Heart left ventricle (tissue), 16 donors: Measurements from ENCODE around the gene FAM83G. TPM values are rescaled to one million over a fixed set of nuclear protein-coding genes. Genes with fewer than 3 reads are reported as not detected.
A peak's percentile ranks its signal among the peaks of the same experiment; 100 is the strongest.
"Not testable (repeated sequence)": the region's sequence is repeated elsewhere in the genome, so short reads cannot be mapped to it uniquely, and the experiment has no call there.

Experiments
- ATAC-seq, 4 donors: fragments of 200-7000 bp; cut with Tn5 transposase; one replicate each; pipeline ENCODE4 v1.9.1; 2020 to 2022; ENCODE audit warnings: moderate library complexity in 4 of 4, mild to moderate bottlenecking in 3 of 4, moderate number of reproducible peaks in 1 of 4
- DNase-seq, 5 donors: peaks; one replicate each; pipeline ENCODE4 v3.0.0-alpha.2; 2020
- H3K27ac ChIP-seq, 12 donors: fragments of 200-600 bp; sonication (generic) in 4 of 12; one replicate each; pipeline versions ENCODE4 v1.5.0 to v1.8.0; 2016 to 2022; ENCODE audit warnings: mild to moderate bottlenecking in 2 of 12
- H3K27me3 ChIP-seq, 9 donors: fragments of 200-600 bp; sonication (generic) in 2 of 9; one replicate each; pipeline versions ENCODE4 v1.5.1 to v1.8.0; 2016 to 2022; ENCODE audit warnings: mild to moderate bottlenecking in 3 of 9
- H3K36me3 ChIP-seq, 9 donors: fragments of 200-600 bp; sonication (generic) in 2 of 9; one replicate each; pipeline versions ENCODE4 v1.5.0 to v1.8.0; 2018 to 2022; ENCODE audit warnings: mild to moderate bottlenecking in 2 of 9
- H3K4me1 ChIP-seq, 12 donors: fragments of 200-600 bp; sonication (generic) in 4 of 12; one replicate each; pipeline versions ENCODE4 v1.5.0 to v1.8.0; 2016 to 2022; ENCODE audit warnings: mild to moderate bottlenecking in 3 of 12
- H3K4me3 ChIP-seq, 12 donors: fragments of 200-600 bp; sonication (generic) in 4 of 12; one replicate each; pipeline versions ENCODE4 v1.5.0 to v1.8.0; 2017 to 2022; ENCODE audit warnings: mild to moderate bottlenecking in 9 of 12, moderate library complexity in 4 of 12
- H3K9me3 ChIP-seq, 12 donors: fragments of 200-600 bp; sonication (generic) in 4 of 12; one replicate each; pipeline versions ENCODE4 v1.5.0 to v1.8.0; 2016 to 2022; ENCODE audit warnings: mild to moderate bottlenecking in 1 of 12
- CTCF ChIP-seq, 12 donors: fragments of 200-600 bp; sonication (generic) in 4 of 12; IDR thresholded peaks; one replicate each; pipeline versions ENCODE4 v1.5.0 to v1.8.0; 2018 to 2022; ENCODE audit warnings: antibody characterized with exemption in 12 of 12, mild to moderate bottlenecking in 5 of 12
- POLR2A ChIP-seq, 2 donors: fragments of 450-650 bp; IDR thresholded peaks; one replicate each; pipeline ENCODE4 v1.6.1; 2017; ENCODE audit warnings: antibody characterized with exemption in 2 of 2, mild to moderate bottlenecking in 2 of 2, moderate library complexity in 2 of 2
- WGBS, 4 donors: extraction: QIAGEN DNeasy Blood & Tissue Kit in 2 of 4; methylation state at CpG; one replicate each; pipeline versions ENCODE4 v1.1.5 to v1.1.7; 2013 to 2018; 5-methylcytosine and 5-hydroxymethylcytosine counted together
- intact Hi-C, 10 donors: fragments of 100-400 bp; cut with DNase I; formaldehyde crosslinking; loops; one replicate each; pipeline versions ENCODE4 v1.11.1 to v1.14.2; 2022
- polyA plus RNA-seq, 2 donors: library from polyadenylated mRNA; stranded (reverse); fragments of 200-250 nt; gene quantifications; one replicate each; pipeline ENCODE4 v1.2.3, GENCODE V29; 2013
- total RNA-seq, 9 donors: library from RNA; depleted of rRNA in 2 of 9; stranded (reverse); fragments of >200 nt in 2 of 9; fragmentation: NEBNext Ultra II Directional in 3 of 9; extraction: Animal tissue kit (Norgen Biotek cat#: 25700) in 3 of 9; gene quantifications; one replicate each; pipeline versions ENCODE4 v1.1.0 to v1.2.4, GENCODE V29; 2016 to 2023
- donor health status: ischemic (EF 13 %, LVEDD 7.1; RV severe dilation, severe dysfunction).
- donor health status: healthy with polysubstance abuse.
- donor health status: DM: no; HTN: yes; CAD: no.
- donor health status: DM: no; HTN: no; CAD: no.
- donor health status: ischemic (EF 25% LVEDD 6.9; RV normal size, moderate dysfunction).
- donor health status: ischemic (EF 25% LVEDD 5.7; RV mildly dilated, moderate dysfunction).
- donor health status: healthy.
- donor health status: DM: yes; HTN: yes; CAD: no.
- donor health status: ischemic (EF 35%, LVEDD 5.7; RV mildly dilated, moderate dysfunction).
- donor health status: nonischemic (EF 11% LVEDD 7.7; RV severe dilation, severe dysfunction).
- donor health status: DM: yes; HTN: yes; CAD: no.
- donor health status: PGD.
- donor health status: ischemic (EF 29% LVEDD 5.4; RV normal size, mild dysfunction).
- donor health status: nonischemic (EF 23%, LVEDD 6.1; RV moderate dilation, normal function).

Gene FAM83G
- total and polyA plus RNA-seq, 11 donors = 1.2 to 12.8 (median 1.8) TPM

- DNase-seq (peak in 1 of 5 donors; percentile 56), ATAC-seq (no peak)
- WGBS, 4 donors = 84 to 88% (median 87%) methylated on average over 10 to 11 of the region's 11 CpGs
- Histone ChIP-seq H3K4me1 (peaks cover 0 to 2% (median 0%) of the 10 kb centered on the region in 12 donors), H3K4me3 (no peak overlapping the region), H3K27me3 (no peaks in the 10 kb centered on the region), H3K36me3 (no peaks in the 10 kb centered on the region), H3K27ac (no peak overlapping the region), H3K9me3 (no peaks in the 10 kb centered on the region)
- intact Hi-C loops = loop anchor here in 2 of 10 donors (5.0 to 10.0 kb wide), 2 partner anchors 46 to 49 kb away; partner anchors contain the start of gene FAM83G (in 1 of the 2)
- TF ChIP-seq CTCF (IDR thresholded peaks at IDR 0.05) = no peak
- TF ChIP-seq POLR2A (IDR thresholded peaks at IDR 0.05) = no peak
Measured at GRCh38 chr17:18958611-18959010, 46.0 kb downstream of the FAM83G start.

GRCh38 chr17:18957831-18958230 lies 46.7 kb downstream of the FAM83G start:
- 85 to 91% (median 87%) methylated on average over 4 of the region's 4 CpGs for WGBS, 4 donors

GRCh38 chr17:18956581-18956980 lies 48.0 kb downstream of the FAM83G start:
- Histone ChIP-seq H3K36me3 (no peaks in the 10 kb centered on the region), H3K27ac (no peak overlapping the region), H3K4me1 (peaks cover 0 to 2% (median 0%) of the 10 kb centered on the region in 12 donors), H3K4me3 (no peak overlapping the region), H3K27me3 (no peaks in the 10 kb centered on the region), H3K9me3 (no peaks in the 10 kb centered on the region)
- intact Hi-C loops = loop anchor here in 2 of 10 donors (5.0 to 10.0 kb wide), 2 partner anchors 48 to 51 kb away; partner anchors contain the start of gene FAM83G (in 1 of the 2)
- TF ChIP-seq CTCF (IDR thresholded peaks at IDR 0.05) = no peak
- no peak for TF ChIP-seq POLR2A (IDR thresholded peaks at IDR 0.05)
- ATAC-seq (no peak), DNase-seq (peak in 1 of 5 donors; percentile 14)
- 89 to 94% (median 91%) methylated on average over 3 of the region's 3 CpGs for WGBS, 4 donors

More at GRCh38 chr17:18957831-18958230, 46.7 kb downstream of the FAM83G start:
- Histone ChIP-seq H3K27ac (no peak overlapping the region), H3K4me3 (no peak overlapping the region), H3K36me3 (no peaks in the 10 kb centered on the region), H3K4me1 (peaks cover 0 to 2% (median 0%) of the 10 kb centered on the region in 12 donors), H3K9me3 (no peaks in the 10 kb centered on the region), H3K27me3 (no peaks in the 10 kb centered on the region)
- TF ChIP-seq CTCF (IDR thresholded peaks at IDR 0.05) = no peak
- no peak for TF ChIP-seq POLR2A (IDR thresholded peaks at IDR 0.05)
- no peak for ATAC-seq
- intact Hi-C loops = loop anchor here in 2 of 10 donors (5.0 to 10.0 kb wide), 2 partner anchors 47 to 49 kb away; partner anchors contain the start of gene FAM83G (in 1 of the 2)
- peak in 1 of 5 donors; percentile 9 for DNase-seq

- H3K27ac ChIP-seq, ATAC-seq, DNase-seq, H3K9me3 ChIP-seq, H3K27me3 ChIP-seq, H3K36me3 ChIP-seq, H3K4me3 ChIP-seq, H3K4me1 ChIP-seq: not testable (repeated sequence)
- WGBS, 4 donors = 96 to 99% (median 98%) methylated on average over 6 of the region's 6 CpGs
- intact Hi-C loops = loop anchor here in 2 of 10 donors (5.0 to 10.0 kb wide), 2 partner anchors 49 to 51 kb away; partner anchors contain the start of gene FAM83G (in 1 of the 2)
Measured at GRCh38 chr17:18956021-18956420, 48.5 kb downstream of the FAM83G start.
